Measurements from ENCODE around the gene HAGHL.
A peak's percentile ranks its signal among the peaks of the same experiment; 100 is the strongest.

The HAGHL gene

GRCh38 chr16:708959-709358 is 17.9 kb upstream of the HAGHL start:
- no peak for DNase-seq

- no peak for DNase-seq
Measured at GRCh38 chr16:709566-710499, 17.1 kb upstream of the HAGHL start.

- DNase-seq = no peak
Measured at GRCh38 chr16:710500-711075, 16.3 kb upstream of the HAGHL start.

GRCh38 chr16:711084-711483 is 15.8 kb upstream of the HAGHL start:
- no peak for DNase-seq

- peak; percentile 92 for DNase-seq
Measured at GRCh38 chr16:711548-712320, 15.2 kb upstream of the HAGHL start.

GRCh38 chr16:712740-713250 is 14.1 kb upstream of the HAGHL start:
- DNase-seq = peak; percentile 81

- DNase-seq = no peak
Measured at GRCh38 chr16:714079-714478, 12.8 kb upstream of the HAGHL start.

GRCh38 chr16:714558-715476 is 12.1 kb upstream of the HAGHL start, which contains the start of gene METRN:
Gene METRN, plus strand, starts transcription at chr16:715118. Its CDS starts 172 bp downstream, at chr16:715290.
- DNase-seq = peak; percentile 96

- peak; percentile 68 for DNase-seq
Measured at GRCh38 chr16:715477-716199, 11.3 kb upstream of the HAGHL start.

GRCh38 chr16:716200-716568 is 10.7 kb upstream of the HAGHL start:
- DNase-seq = no peak

GRCh38 chr16:716768-717325 is 10.1 kb upstream of the HAGHL start:
- DNase-seq = no peak

GRCh38 chr16:717450-718245 is 9.3 kb upstream of the HAGHL start:
- DNase-seq = no peak

- no peak for DNase-seq
Measured at GRCh38 chr16:718389-718788, 8.5 kb upstream of the HAGHL start.

GRCh38 chr16:718922-719321 is 8.0 kb upstream of the HAGHL start:
- no peak for DNase-seq

- no peak for DNase-seq
Measured at GRCh38 chr16:719815-720446, 7.0 kb upstream of the HAGHL start.

GRCh38 chr16:720447-720989 is 6.4 kb upstream of the HAGHL start:
- DNase-seq = peak; percentile 70

- DNase-seq = peak; percentile 90
Measured at GRCh38 chr16:720990-721764, 5.7 kb upstream of the HAGHL start, which contains the start of gene ANTKMT. Gene ANTKMT, plus strand, starts transcription at chr16:721146. Its CDS starts 129 bp downstream, at chr16:721275.

- DNase-seq = no peak
Measured at GRCh38 chr16:721765-722540, 5.0 kb upstream of the HAGHL start.
